Measurements from ENCODE around the gene DNMT3L. TPM values are rescaled to one million over a fixed set of nuclear protein-coding genes. Genes with fewer than 3 reads are reported as not detected.
"Not testable (repeated sequence)": the region's sequence is repeated elsewhere in the genome, so short reads cannot be mapped to it uniquely, and the experiment has no call there.

DNMT3L gene
- polyA plus RNA-seq, 4 donors, result 0.04 to 0.49 TPM; not detected in 2

GRCh38 chr21:44253832-44254710, 7.6 kb downstream of the DNMT3L start:
- no peak for DNase-seq (ENCODE audit: low read depth in 4 of 4, low spot score in 3 of 4)

- not testable (repeated sequence) for DNase-seq (ENCODE audit: low read depth in 4 of 4, low spot score in 3 of 4)
Measured at GRCh38 chr21:44249204-44250037, 12.3 kb downstream of the DNMT3L start.

- not testable (repeated sequence) for DNase-seq (ENCODE audit: low read depth in 4 of 4, low spot score in 3 of 4)
Measured at GRCh38 chr21:44247904-44248303, 13.8 kb downstream of the DNMT3L start.

- DNase-seq (ENCODE audit: low read depth in 4 of 4, low spot score in 3 of 4), result not testable (repeated sequence)
Measured at GRCh38 chr21:44243980-44244379, 17.7 kb downstream of the DNMT3L start.

GRCh38 chr21:44241281-44241680, 20.4 kb downstream of the DNMT3L start:
- DNase-seq (ENCODE audit: low read depth in 4 of 4, low spot score in 3 of 4), result not testable (repeated sequence)

GRCh38 chr21:44240842-44241241, 20.9 kb downstream of the DNMT3L start, which contains the start of gene ICOSLG:
ICOSLG (minus strand) TSS chr21:44240943; CDS start chr21:44240817, 126 bp downstream.
- not testable (repeated sequence) for DNase-seq (ENCODE audit: low read depth in 4 of 4, low spot score in 3 of 4)

- DNase-seq (ENCODE audit: low read depth in 4 of 4, low spot score in 3 of 4), result not testable (repeated sequence)
Measured at GRCh38 chr21:44240353-44240752, 21.3 kb downstream of the DNMT3L start.

GRCh38 chr21:44229561-44229960, 32.1 kb downstream of the DNMT3L start:
- DNase-seq (ENCODE audit: low read depth in 4 of 4, low spot score in 3 of 4), result not testable (repeated sequence)

- not testable (repeated sequence) for DNase-seq (ENCODE audit: low read depth in 4 of 4, low spot score in 3 of 4)
Measured at GRCh38 chr21:44228109-44228508, 33.6 kb downstream of the DNMT3L start.

GRCh38 chr21:44227614-44228013, 34.1 kb downstream of the DNMT3L start:
- DNase-seq (ENCODE audit: low read depth in 4 of 4, low spot score in 3 of 4), result not testable (repeated sequence)

- not testable (repeated sequence) for DNase-seq (ENCODE audit: low read depth in 4 of 4, low spot score in 3 of 4)
Measured at GRCh38 chr21:44225605-44226004, 36.1 kb downstream of the DNMT3L start.

GRCh38 chr21:44223334-44223733, 38.4 kb downstream of the DNMT3L start:
- not testable (repeated sequence) for DNase-seq (ENCODE audit: low read depth in 4 of 4, low spot score in 3 of 4)

- not testable (repeated sequence) for DNase-seq (ENCODE audit: low read depth in 4 of 4, low spot score in 3 of 4)
Measured at GRCh38 chr21:44220674-44221073, 41.0 kb downstream of the DNMT3L start.

GRCh38 chr21:44218461-44218860, 43.2 kb downstream of the DNMT3L start:
- DNase-seq (ENCODE audit: low read depth in 4 of 4, low spot score in 3 of 4), result not testable (repeated sequence)

- not testable (repeated sequence) for DNase-seq (ENCODE audit: low read depth in 4 of 4, low spot score in 3 of 4)
Measured at GRCh38 chr21:44211978-44212377, 49.7 kb downstream of the DNMT3L start.

GRCh38 chr21:44211574-44211973, 50.1 kb downstream of the DNMT3L start:
- not testable (repeated sequence) for DNase-seq (ENCODE audit: low read depth in 4 of 4, low spot score in 3 of 4)

GRCh38 chr21:44207860-44208646, 53.6 kb downstream of the DNMT3L start:
- not testable (repeated sequence) for DNase-seq (ENCODE audit: low read depth in 4 of 4, low spot score in 3 of 4)

- DNase-seq (ENCODE audit: low read depth in 4 of 4, low spot score in 3 of 4), result not testable (repeated sequence)
Measured at GRCh38 chr21:44206698-44207676, 54.7 kb downstream of the DNMT3L start.

GRCh38 chr21:44206187-44206586, 55.5 kb downstream of the DNMT3L start:
- not testable (repeated sequence) for DNase-seq (ENCODE audit: low read depth in 4 of 4, low spot score in 3 of 4)
